Skin epidermis (tissue), 12 donors: ENCODE results near the gene ASB2.

Experiments
- H3K27ac ChIP-seq, 21 experiments: fragments of 200-600 bp; sonication (generic) in 11 of 21; one replicate each; pipeline ENCODE4 v1.5.0; 2020; ENCODE audit warnings: mild to moderate bottlenecking in 3 of 21, inconsistent platforms in 2 of 21, moderate library complexity in 2 of 21
- H3K4me3 ChIP-seq, 7 experiments: fragments of 200-600 bp; sonication (generic) in 2 of 7; one replicate each; pipeline ENCODE4 v1.5.0; 2020; ENCODE audit warnings: inconsistent platforms in 2 of 7, mild to moderate bottlenecking in 2 of 7, moderate library complexity in 1 of 7

ASB2 gene

DNA sequence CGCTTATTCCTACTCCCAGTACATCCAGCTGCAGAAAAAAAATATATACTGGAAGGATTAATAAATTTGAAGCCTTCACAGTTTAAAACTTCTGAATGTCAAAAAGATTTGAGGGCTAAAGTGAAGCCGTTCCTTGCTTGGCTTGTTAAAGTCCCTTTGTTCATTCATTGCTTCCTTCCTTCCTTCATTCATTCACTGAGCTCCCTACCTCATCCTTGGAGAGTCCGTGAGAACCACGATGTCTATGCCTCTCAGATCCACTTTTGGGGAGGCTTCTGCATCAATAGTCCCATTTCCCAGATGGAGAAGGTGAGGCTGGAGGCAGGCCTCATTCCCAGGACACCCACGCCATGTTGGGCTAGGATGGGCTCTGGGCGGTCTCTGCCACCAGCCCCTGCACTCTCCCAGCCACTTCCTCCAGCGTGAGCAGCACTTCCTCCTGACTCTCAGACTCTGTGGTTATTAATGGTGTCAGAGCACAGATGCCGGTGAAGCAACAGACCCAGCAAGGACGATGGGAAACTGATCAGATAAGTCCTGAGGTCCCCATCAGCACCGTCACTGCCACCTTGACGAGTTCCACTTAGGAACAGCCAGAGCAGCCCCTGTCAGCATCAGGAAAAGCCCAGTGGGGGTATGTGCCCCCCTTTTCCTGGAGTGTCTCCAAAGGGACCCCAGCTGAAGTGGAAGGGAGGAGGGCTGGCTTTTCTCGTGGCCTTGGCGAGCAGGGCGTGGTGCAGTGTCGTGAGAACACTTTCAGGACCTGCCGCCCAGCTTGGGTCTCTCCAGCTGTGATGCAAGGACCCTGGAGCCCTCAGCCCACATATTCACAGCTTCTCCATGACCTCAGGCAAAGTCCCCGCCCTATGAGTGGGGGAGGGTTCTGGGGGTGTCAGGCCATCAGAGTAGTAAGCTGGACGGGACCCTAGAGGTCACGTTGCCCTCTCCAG lies 21.2 kb downstream of the ASB2 start:
- Histone ChIP-seq H3K4me3 (peak overlapping the region in 2 of 7 experiments; percentile 1 to 20), H3K27ac (peak overlapping the region in 12 of 21 experiments; percentile 42 to 87 (median 72))

DNA sequence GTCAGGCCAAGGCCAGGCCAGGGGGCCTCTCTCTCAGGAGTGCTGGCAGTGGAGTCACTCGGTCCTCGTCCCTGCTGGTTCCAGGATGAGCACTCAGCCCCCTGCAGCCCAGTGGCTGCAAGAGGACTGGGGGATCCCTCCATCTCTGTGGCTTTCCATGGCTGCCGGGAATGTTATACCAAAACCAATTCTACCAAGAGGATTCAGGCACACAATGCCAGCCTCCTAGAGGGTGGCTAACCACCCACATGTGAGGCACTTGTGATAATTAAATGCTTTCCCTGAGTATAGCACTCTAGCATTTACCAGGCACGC lies 21.9 kb downstream of the ASB2 start:
- Histone ChIP-seq H3K27ac (peak overlapping the region in 4 of 21 experiments; percentile 46 to 87 (median 78)), H3K4me3 (no peak overlapping the region)

GRCh38 chr14:93953739-93954515 lies 22.4 kb downstream of the ASB2 start:
- Histone ChIP-seq H3K27ac (peak overlapping the region in 2 of 21 experiments; percentile 86 to 87), H3K4me3 (no peak overlapping the region)

DNA sequence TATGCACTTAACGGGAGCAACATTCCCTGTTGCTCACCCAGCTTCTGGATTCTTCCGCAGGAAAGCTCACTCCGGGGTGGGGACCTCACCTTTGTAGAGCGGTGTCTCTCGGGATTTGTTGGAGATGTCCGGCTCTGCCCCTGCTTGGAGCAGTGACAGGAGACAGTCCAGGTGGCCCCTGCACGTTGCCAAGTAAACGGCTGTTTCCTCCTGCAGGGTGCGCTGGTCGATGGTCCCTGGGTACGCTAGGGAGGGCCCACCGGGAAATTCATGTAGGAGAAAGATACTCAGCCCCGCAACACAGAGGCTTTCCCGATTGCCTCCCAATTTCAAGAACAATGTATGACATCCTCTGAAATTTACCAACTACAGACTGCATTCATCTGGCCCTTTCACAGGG lies 23.1 kb downstream of the ASB2 start:
- Histone ChIP-seq H3K27ac (peak overlapping the region in 1 of 21 experiments; percentile 87), H3K4me3 (no peak overlapping the region)

- Histone ChIP-seq H3K27ac (no peak overlapping the region), H3K4me3 (no peak overlapping the region)
Measured at GRCh38 chr14:93952829-93953228, 23.5 kb downstream of the ASB2 start.

DNA sequence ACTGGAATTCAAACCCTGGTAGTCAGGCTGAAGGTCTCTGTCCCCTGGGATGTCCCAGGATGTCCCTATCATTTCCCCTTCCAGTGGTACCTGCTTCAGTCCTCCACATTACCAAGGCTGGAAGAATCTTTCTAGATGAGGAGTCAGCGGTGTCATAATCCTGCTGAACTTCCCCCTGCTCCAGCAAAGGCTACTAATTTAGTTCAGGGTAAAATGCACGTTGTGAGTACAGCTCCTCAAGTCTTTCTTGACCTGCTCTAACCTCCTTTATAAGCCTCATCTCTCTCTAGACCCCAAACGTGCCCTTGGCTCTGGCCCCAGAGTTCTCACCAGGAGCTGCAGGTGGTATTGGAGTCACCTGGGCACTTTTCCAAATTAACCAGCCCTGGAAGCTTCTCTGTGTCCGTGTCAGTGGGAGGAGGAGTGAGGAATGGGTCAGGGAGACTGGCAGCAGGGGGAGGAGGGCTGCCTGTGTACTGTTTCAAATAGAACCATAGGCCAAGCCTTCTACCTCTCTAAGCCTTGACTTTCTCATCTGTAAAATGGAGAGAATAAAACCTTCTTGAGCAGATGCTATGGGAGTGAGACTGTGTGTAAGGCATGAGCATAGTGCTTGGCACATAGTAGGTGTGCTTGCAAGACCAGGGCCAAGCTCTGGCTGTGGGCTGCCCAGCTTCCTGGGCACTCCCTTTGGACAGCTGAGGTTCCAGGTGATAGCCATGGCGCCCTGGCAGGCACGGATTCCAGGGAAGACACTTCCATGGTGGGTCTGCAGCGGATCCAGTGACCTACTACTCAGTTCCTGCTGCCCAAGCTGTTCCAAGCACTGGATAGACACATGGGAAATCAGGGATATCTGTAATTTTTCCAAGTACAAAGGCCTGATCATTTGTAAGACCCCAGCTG lies 24.5 kb downstream of the ASB2 start:
- H3K27ac ChIP-seq = no peak overlapping the region
- no peak overlapping the region for H3K4me3 ChIP-seq

DNA sequence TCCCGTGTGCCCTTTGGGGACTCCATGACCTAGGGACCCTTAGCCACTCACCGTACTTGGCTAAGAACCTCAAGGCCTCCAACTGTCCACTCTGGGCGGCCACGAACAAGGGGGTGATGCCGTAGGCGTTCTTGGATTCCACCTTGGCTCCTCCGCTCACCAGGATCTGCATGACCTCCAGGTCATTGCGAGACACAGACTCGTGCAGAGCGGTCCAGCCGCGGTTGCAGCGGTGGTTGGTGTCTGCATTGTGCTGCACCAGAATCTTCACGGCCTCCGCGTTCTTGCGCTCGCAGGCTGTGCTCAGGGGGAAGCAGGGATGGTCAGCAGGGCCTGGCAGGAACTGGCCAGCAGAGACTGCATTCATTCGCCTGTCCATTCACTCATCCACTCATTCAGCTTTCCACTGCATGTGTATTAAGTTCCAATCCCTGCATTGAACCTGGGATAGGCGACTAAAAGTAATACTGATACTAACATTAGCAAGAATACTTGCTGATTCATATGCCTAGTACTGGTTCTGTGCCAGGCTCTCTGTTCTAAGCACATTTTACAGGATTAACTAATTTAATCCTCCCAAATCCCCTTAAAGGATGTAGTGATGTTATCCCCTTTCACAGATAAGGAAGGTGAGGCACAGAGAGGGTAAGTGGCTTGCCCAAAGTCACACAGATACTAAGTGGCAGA lies 25.3 kb downstream of the ASB2 start:
- H3K27ac ChIP-seq = no peak overlapping the region
- no peak overlapping the region for H3K4me3 ChIP-seq

GRCh38 chr14:93949511-93950075 lies 26.8 kb downstream of the ASB2 start:
- no peak overlapping the region for H3K4me3 ChIP-seq
- H3K27ac ChIP-seq = no peak overlapping the region

DNA sequence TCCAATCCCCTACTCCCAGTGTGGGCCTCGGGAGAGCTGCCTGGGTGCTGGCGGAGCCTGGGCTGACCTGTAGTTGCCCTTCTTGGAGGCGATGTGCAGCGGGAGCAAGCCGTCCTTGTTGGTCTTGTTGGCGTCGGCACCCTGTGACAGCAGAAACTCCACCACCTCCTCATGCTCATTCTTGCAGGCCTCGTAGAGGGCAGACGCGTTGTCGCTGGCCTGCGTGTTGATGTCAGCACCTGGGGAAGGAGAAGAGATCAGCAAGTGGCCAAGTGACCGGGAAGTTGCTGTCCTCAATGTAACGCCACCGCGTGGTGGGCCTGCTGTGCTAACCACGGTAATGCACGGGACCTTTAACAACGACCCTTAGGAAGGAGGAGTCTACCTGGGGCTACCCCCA lies 29.1 kb downstream of the ASB2 start:
- Histone ChIP-seq H3K27ac (no peak overlapping the region), H3K4me3 (no peak overlapping the region)

- peak overlapping the region in 1 of 21 experiments; percentile 9 for H3K27ac ChIP-seq
- no peak overlapping the region for H3K4me3 ChIP-seq
Measured at GRCh38 chr14:93946541-93947090, 29.8 kb downstream of the ASB2 start.

DNA sequence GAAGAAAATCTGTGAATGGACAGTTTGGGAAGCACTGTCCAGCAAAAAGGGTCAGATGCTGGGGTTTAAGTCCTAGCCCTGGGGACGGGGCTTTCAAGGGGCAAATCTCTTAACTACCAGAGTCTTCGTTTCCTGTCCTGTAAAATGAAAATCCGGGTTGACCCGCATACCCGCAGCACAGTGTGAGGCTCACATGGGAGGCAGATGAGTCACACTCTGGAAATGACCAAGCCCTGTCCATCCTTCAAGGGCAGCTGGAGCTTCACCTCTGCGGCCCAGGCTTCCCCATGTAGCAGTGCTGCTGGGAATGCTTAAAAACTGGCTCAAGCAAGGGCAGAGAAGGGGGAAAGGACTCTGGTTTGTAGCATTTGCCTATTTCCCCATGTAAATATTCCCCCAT lies 30.3 kb downstream of the ASB2 start:
- Histone ChIP-seq H3K4me3 (no peak overlapping the region), H3K27ac (peak overlapping the region in 1 of 21 experiments; percentile 9)

GRCh38 chr14:93945070-93945399 lies 31.3 kb downstream of the ASB2 start:
- Histone ChIP-seq H3K27ac (no peak overlapping the region), H3K4me3 (no peak overlapping the region)

DNA sequence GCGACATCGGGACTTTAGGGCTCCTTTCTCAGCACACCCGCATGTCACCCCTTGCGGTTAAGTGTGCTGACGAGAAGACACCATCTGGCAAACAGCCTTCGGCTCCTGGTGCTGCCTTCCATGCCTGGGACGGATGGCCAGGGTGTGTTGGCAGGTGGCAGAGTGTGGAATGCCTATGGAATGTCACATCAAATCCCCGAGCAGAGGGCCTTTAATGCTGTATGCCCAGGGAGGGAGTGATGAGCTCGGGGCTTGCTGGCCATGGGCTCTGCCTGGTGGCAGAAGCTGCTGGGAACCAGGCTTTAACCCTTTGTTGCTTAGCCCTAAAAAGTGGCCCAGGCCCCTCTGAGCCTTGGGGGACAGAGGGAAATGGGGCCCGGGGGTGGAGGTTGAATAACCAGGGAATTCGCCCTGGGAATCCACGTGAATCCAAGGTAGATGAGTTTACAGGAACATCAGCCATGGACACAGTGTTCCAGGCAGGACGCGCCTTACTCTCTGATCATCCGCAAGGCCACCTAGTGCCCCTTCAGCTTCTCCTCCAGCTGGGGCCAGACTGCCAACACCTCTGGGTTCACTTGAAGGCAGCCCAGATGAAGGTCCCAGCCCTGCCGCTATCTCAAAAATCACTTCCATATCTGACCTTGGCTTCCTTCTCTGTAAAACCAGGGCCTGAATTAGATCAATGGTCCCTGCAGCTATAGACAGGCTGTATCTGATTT lies 31.9 kb downstream of the ASB2 start:
- Histone ChIP-seq H3K27ac (no peak overlapping the region), H3K4me3 (no peak overlapping the region)

GRCh38 chr14:93943930-93944329 lies 32.4 kb downstream of the ASB2 start:
- H3K27ac ChIP-seq = no peak overlapping the region
- H3K4me3 ChIP-seq = no peak overlapping the region

- H3K4me3 ChIP-seq = no peak overlapping the region
- no peak overlapping the region for H3K27ac ChIP-seq
Measured at GRCh38 chr14:93943052-93943451, 33.3 kb downstream of the ASB2 start.

- no peak overlapping the region for H3K4me3 ChIP-seq
- H3K27ac ChIP-seq = no peak overlapping the region
Measured at GRCh38 chr14:93941293-93941910, 35.0 kb downstream of the ASB2 start.

DNA sequence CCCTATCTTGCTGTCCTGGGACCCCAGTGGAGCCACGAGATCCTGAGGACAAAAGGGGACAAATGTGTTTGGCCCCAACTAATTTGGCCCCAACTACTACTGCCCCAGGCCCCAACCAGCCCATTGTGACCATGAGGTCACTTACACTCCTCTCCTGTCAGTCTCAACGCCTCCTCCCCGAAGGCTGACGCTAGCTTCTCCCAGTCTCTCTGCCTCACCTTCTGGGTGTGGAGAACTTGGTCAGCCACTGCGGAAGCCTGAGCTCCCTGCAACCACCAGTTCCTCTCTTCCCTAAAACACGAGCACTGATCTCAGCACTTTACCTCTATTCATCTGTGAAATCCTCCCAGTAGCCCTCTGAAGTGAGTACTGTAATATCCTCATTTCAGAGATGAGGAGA lies 35.9 kb downstream of the ASB2 start:
- Histone ChIP-seq H3K4me3 (no peak overlapping the region), H3K27ac (no peak overlapping the region)
